Peyer's patch (tissue), 4 donors: ENCODE measurements around the gene GRIK4.

Experiments used
- POLR2A ChIP-seq, 2 donors: fragments of 450-650 bp; IDR thresholded peaks; one replicate each; pipeline ENCODE4 v1.5.1; 2017; ENCODE audit warnings: antibody characterized with exemption in 2 of 2, mild to moderate bottlenecking in 2 of 2, moderate library complexity in 2 of 2
- TF ChIP-seq, protein P1 (sequence below), 6 experiments: fragments of 450-650 bp in 4 of 6; fragments of 200-600 bp in 2 of 6; sonication (generic) in 1 of 6; IDR thresholded peaks; one replicate each; pipeline ENCODE4 v1.5.1; 2017 to 2019; ENCODE audit warnings: antibody characterized with exemption in 6 of 6, mild to moderate bottlenecking in 3 of 6, moderate library complexity in 1 of 6

DNA sequence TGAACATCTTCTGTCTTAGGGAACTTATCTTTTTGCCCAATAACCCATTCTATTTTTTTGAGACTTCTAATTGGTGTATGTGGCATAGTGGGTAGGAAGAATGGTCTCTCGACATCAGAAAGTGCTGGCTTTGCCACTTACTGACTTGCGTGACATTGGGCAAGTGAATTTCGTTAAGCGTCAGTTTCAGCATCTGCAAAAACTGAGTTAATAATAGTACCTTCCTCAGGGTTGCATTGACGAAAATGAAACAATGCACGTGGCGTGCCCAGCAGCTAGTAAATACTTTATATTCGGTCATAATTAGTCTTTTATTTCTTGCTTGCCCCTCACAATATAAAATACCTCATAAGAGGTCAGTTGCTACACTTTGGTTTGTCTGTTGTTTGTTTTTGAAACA is 12.5 kb upstream of the GRIK4 start:
- TF ChIP-seq, protein P1, sequence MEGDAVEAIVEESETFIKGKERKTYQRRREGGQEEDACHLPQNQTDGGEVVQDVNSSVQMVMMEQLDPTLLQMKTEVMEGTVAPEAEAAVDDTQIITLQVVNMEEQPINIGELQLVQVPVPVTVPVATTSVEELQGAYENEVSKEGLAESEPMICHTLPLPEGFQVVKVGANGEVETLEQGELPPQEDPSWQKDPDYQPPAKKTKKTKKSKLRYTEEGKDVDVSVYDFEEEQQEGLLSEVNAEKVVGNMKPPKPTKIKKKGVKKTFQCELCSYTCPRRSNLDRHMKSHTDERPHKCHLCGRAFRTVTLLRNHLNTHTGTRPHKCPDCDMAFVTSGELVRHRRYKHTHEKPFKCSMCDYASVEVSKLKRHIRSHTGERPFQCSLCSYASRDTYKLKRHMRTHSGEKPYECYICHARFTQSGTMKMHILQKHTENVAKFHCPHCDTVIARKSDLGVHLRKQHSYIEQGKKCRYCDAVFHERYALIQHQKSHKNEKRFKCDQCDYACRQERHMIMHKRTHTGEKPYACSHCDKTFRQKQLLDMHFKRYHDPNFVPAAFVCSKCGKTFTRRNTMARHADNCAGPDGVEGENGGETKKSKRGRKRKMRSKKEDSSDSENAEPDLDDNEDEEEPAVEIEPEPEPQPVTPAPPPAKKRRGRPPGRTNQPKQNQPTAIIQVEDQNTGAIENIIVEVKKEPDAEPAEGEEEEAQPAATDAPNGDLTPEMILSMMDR (IDR thresholded peaks at IDR 0.05) = no peak
- no peak for TF ChIP-seq POLR2A (IDR thresholded peaks at IDR 0.05)
